ENCODE data around the gene RAB3IL1.

DNA sequence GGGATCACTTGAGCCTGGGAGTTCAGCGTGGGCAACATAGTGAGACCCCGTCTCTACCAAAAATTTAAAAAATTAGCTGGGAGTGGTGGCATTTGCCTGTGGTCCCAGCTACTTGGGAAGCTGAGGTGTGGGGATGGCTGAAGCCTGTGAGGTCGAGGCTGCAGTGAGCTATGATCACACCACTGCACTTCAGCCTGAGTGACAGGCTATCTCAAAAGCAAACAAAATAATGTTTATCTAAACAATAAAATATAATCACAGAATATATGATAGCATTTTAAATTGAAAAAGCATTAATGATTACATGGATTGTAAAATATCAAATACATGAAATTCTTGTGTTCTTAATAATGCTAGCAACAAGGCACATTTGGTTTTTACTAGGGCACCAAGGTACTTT lies 35.5 kb upstream of the RAB3IL1 start:
- TF ChIP-seq EZH2 (IDR thresholded peaks at IDR 0.05; ENCODE audit: borderline replicate concordance, low read depth, low read length, severe bottlenecking): no peak
- TF ChIP-seq, protein P1, sequence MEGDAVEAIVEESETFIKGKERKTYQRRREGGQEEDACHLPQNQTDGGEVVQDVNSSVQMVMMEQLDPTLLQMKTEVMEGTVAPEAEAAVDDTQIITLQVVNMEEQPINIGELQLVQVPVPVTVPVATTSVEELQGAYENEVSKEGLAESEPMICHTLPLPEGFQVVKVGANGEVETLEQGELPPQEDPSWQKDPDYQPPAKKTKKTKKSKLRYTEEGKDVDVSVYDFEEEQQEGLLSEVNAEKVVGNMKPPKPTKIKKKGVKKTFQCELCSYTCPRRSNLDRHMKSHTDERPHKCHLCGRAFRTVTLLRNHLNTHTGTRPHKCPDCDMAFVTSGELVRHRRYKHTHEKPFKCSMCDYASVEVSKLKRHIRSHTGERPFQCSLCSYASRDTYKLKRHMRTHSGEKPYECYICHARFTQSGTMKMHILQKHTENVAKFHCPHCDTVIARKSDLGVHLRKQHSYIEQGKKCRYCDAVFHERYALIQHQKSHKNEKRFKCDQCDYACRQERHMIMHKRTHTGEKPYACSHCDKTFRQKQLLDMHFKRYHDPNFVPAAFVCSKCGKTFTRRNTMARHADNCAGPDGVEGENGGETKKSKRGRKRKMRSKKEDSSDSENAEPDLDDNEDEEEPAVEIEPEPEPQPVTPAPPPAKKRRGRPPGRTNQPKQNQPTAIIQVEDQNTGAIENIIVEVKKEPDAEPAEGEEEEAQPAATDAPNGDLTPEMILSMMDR (IDR thresholded peaks at IDR 0.05; ENCODE audit: borderline replicate concordance, extremely low read depth, low read length, poor library complexity, severe bottlenecking): no peak
